Retinal pigment epithelial cell (primary cell): ENCODE data around the gene C7orf33.
"Not testable (repeated sequence)": the region's sequence is repeated elsewhere in the genome, so short reads cannot be mapped to it uniquely, and the experiment has no call there.

Experiments used
- DNase-seq: peaks from one replicate; pipeline ENCODE4 v3.0.0-alpha.2; 2010; ENCODE audit warnings: low read depth
- H3K4me3 ChIP-seq: 2 replicates; pipeline ENCODE4 v1.5.1; 2011; ENCODE audit warnings: mild to moderate bottlenecking, low read length, control low read depth, moderate library complexity
- CTCF ChIP-seq: conservative IDR thresholded peaks from 2 replicates; pipeline ENCODE4 v1.5.1; 2011; ENCODE audit warnings: low read depth, low read length, control low read depth, inconsistent platforms

The C7orf33 gene

GRCh38 chr7:148553979-148554378 lies 36.6 kb upstream of the C7orf33 start:
- TF ChIP-seq CTCF: no peak
- no peak for DNase-seq
- H3K4me3 ChIP-seq: no peak overlapping the region

DNA sequence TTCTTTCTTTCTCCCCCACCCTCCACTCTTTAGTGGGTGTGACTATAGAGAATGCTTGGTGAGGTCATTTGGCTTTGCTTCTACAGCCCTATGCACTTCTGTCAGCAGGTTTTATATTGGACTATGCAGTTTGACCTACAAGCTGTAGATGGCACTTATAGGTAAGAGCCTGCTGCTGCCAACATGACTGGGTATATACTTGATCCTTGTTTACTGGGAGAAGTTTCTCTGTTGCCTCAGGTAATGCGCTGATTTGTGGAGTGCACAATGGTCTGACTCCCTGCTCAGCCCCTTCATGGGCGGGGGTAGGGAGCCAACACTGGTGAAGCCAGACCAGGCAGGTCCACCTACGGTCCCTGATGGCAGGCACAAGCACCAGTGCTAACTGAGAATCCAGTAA lies 33.7 kb upstream of the C7orf33 start:
- DNase-seq: no peak
- TF ChIP-seq CTCF: no peak
- H3K4me3 ChIP-seq: no peak overlapping the region

DNA sequence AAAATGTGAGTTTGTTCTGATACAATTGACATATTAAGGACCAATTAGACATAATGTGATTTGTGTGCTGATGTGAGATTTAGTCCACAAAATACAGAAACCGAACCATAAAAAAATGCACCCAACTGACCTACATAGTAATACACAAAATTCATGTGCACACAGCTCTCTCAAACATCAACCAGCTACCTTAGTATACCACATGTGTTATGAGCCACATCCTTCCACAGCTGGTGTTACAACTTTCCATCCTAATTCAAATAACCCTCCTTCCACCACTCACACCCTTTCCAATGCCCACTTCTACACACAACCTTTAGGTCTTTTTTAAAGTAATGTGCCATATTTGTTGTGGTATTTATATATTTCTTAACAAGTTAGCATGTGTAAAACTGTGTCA lies 31.7 kb upstream of the C7orf33 start:
- DNase-seq: no peak
- TF ChIP-seq CTCF: no peak
- H3K4me3 ChIP-seq: no peak overlapping the region

DNA sequence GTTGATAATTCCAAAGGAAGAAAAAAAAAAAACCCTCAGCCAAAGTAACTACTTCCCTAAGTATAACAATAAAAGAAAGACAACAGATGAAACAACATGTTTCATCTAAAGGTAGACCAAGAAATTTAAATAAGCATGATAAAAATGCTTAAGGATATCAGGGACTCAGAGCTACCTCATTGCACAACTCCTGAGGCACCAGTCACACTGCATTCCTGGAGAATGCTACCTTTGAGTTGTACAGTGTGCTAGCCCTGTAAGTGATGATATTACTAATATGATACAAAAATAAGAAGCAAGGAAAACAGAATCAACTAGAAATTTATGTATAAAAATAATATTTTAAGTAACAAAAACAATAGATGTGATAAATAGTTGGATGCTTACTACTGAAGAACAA lies 29.5 kb upstream of the C7orf33 start:
- no peak for TF ChIP-seq CTCF
- H3K4me3 ChIP-seq: no peak overlapping the region
- no peak for DNase-seq

GRCh38 chr7:148563583-148564274 lies 26.8 kb upstream of the C7orf33 start:
- no peak for DNase-seq
- TF ChIP-seq CTCF: no peak
- H3K4me3 ChIP-seq: no peak overlapping the region

- DNase-seq, H3K4me3 ChIP-seq: not testable (repeated sequence)
Observed at GRCh38 chr7:148564275-148564951, 26.2 kb upstream of the C7orf33 start.

DNA sequence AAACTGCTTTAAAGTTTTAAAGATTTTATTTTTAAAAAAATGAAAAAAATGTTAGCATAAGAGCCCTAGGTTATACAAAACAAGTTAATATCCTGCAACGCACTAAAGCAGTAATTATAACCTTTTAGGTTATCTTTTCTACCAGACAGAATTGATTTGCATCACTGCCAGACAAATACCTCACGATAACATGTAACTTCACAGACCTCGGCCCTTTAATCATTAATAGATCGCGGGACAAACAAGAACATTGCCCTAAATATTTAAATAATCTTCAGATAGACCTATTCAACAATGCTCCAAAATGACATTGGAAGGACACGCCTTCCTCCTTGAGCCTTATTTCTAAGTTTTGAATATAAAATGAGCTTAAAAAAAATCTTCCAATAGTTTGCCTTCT lies 23.8 kb upstream of the C7orf33 start:
- no peak for TF ChIP-seq CTCF
- no peak for DNase-seq
- H3K4me3 ChIP-seq: no peak overlapping the region
